ENCODE results near the gene HNRNPC.
"Not testable (repeated sequence)": the region's sequence is repeated elsewhere in the genome, so short reads cannot be mapped to it uniquely, and the experiment has no call there.

Gene HNRNPC

GRCh38 chr14:21241218-21241819, 27.9 kb downstream of the HNRNPC start:
- DNase-seq = no peak

DNA sequence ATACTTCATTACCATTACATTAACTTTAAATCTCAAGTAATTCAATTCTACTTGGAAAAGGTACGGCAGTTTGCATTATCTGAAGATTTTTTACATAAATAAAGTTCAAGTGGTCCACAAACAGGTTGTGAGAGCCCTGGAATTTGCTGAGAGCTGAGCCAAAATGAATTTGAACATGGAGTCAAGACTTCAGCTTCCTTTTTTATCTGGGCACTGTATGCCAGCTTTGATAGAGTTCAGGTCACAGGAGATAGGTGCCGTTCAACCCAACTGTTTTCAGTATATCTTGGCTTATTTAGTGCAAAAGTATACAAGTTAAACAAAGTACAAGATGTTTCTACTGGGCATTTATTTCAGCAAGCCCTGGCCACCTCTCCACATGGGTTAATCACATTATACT, 28.8 kb downstream of the HNRNPC start:
- no peak for DNase-seq

GRCh38 chr14:21238823-21239518, 30.3 kb downstream of the HNRNPC start:
- no peak for DNase-seq

- no peak for DNase-seq
These were observed 32.1 kb downstream of the HNRNPC start for GRCh38 chr14:21236948-21237797.

DNA sequence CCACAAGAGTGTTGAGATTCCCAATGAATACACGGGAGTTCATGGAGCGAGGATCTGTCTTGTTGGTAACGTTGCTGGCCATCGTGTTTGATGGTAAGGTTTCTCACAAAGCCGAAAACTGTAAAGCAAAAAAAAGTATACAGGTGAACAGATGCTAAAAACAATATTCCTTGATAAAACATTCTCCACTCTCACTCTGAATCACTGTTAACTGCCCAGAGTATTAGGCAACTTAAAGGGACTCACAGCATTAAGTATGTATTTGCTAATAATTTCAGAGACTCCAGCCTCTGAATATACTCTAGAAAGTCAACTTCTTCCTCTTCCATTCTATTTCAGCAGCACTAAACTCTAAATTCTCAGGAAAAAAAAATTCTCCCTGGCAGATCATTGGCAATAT, 35.1 kb downstream of the HNRNPC start:
- DNase-seq = no peak

- no peak for DNase-seq
These were observed 35.7 kb downstream of the HNRNPC start for GRCh38 chr14:21233457-21234076.

DNA sequence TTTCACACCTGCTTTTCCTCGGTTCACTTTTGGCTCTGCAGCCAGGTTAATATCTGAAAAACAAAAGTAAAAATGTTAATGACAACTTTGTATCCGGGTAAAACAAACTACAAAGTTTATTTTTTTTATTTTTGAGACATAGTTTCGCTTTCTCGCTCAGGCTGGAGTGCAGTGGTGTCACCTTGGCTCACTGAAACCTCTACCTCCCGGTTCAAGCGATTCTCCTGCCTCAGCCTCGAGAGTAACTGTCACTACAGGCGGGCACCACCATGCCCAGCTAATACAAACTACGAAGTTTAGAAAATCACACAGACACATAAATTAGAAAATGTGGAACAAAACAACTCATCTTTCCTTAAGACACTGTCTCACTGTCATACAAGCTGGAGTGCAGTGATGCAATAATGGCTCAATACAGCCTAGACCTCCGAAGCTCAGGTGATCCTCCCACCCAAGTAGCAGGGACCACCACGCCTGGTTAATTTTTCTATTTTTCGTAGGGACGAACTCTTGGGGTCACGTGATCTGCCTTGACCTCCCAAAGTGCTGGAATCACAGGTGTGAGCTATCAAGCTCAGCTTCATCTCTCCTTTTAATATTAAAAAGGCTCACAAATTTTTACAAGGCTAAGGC, 38.1 kb downstream of the HNRNPC start:
- DNase-seq = no peak

DNA sequence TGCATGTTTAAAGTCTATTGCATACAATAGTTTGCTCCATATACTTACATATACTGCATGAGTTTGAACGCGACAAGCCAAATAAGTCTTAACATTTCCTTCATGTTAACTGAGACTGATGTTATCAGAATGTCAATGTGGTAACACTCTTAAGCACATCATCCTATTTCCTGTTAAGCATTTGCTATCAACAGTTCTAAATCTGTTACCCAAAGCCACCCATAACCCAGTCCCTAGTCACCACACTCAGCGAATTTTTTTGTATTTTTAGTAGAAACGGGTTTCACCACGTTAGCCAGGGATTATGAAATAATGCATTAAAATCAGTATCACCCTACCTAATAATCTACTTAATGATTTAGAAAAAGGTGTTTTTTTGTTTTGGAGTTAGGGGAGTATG, 39.4 kb downstream of the HNRNPC start:
- no peak for DNase-seq

DNA sequence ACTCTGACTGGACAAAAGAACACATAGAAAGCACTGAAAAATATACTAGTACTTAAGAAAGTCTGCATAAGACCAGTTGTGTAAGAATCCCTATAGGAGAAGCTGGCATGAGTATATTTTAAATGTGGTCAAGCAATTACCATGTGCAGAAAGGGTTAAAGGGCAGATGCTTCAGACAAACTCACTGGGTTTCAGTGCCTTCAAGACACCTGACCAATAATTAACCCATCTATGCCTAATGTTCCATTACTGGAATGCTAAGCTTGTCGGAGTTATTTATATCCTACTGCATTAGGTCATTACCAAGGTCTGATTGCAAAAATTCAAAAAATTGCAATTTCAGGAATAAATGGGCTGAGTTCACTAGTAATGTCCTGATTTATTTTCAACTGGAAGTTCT, 41.3 kb downstream of the HNRNPC start:
- DNase-seq = no peak

DNA sequence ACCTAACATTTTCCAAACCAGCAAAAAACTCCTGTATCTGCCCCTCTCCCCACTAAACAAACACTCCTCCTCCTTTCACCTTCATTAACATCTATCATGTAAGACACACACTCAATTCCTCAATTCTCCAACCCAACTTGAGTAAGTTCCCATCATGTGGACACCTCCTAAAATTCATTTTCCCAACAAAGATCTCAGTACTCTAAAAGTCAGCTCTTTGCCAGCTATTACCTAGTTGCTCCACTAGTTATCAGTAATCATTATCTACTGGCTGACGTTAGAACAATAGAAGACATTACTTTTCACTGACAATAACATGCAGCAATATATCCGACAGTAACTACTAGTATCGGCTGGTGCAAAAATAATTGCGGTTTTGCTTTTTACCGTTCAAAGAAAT, 42.1 kb downstream of the HNRNPC start:
- DNase-seq = no peak

- DNase-seq = no peak
These were observed 42.8 kb downstream of the HNRNPC start for GRCh38 chr14:21226467-21226866.

GRCh38 chr14:21225164-21225563, 44.1 kb downstream of the HNRNPC start:
- DNase-seq = not testable (repeated sequence)

GRCh38 chr14:21220874-21221477, 48.3 kb downstream of the HNRNPC start:
- no peak for DNase-seq

DNA sequence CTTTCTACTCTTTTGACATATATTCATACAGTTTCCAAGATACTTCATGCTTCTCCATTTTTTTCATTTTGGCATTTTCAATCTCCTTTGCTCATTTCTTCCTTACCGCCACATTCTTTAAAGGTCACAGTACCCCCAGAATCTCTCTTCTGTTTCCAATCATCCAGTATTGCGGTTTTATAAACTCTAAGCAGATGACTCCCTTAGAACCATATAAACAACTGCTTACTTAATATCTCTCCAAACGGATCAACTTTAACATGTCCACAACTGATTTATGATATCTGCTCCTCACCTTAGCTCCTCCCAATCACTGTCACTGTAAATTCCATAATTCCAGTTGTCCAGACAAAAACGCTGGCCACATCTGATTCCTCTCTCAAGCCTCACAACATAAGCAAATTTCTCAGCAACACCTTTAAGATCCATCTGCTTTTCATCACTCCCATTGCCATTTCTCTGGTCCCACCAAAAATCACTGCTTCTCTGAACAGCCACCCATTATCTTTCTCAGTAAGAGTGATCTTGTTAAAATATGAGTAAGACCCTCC, 49.6 kb downstream of the HNRNPC start:
- no peak for DNase-seq

DNA sequence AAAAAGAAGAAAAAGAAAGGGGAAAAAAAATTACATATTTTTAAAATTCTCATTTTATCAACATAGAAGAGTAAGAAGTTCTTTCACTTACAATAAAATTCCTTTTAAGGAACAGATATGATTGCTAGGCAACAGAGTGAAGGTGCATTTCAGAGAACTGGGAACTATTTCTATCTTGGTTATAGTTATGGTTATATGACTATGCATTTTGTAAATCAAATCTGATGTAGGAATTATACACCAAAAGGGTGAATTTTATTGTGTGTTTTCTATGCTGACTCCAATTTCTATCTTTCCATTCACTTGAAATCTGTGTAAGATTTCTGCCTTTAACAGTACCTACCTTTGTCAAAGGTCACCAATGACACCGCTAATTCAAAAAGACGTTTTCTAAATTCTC, 50.1 kb downstream of the HNRNPC start:
- no peak for DNase-seq

DNA sequence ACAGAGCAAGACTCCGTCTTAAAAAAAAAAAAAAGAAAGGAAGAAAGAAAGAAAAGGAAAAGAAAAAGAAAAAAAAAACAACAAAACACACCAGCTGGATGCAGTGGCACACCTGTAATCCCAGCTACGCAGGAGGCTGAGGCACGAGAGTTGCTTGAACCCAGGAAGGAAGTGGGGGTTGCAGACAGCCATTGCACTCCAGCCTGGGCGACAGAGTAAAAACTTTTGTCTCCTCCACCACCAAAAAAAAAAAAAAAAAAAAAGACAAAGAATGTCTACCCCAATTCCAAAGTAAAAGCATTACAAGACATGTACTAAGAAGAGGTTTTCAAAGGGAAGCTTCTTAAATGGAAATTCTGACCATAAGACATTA, 53.4 kb downstream of the HNRNPC start:
- DNase-seq = no peak

DNA sequence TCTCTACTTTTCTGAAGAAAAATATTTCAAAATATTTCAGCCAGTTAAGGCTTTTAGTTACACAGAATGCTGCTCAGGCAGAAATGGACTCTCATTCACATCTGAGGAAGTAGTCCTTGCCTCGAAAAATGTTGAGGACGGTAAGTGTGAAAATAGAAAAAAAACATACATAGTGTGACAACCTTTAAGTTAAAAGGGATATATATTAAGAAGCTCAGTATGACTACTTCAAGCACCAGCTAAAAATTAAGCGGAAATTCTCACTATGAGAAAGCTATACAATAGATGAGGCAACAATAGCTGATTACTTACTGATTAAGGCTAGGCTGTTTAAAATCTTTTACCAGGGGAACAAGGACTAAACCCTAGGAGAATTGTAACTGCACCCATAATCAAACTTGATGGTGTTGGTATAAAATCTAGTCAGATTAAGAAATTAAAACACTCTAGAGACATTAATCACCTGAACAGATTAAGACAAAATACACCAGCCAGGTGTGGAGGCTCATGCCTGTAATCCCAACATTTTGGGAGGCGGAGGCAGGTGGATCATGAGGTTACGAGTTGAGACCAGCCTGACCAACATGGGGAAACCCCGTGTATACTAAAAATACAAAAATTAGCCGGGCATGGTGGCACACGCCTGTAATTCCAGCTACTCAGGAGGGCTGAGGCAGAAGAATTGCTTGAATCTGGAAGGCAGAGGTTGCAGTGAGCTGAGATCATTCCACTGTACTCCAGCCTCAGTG, 53.9 kb downstream of the HNRNPC start:
- DNase-seq = no peak

DNA sequence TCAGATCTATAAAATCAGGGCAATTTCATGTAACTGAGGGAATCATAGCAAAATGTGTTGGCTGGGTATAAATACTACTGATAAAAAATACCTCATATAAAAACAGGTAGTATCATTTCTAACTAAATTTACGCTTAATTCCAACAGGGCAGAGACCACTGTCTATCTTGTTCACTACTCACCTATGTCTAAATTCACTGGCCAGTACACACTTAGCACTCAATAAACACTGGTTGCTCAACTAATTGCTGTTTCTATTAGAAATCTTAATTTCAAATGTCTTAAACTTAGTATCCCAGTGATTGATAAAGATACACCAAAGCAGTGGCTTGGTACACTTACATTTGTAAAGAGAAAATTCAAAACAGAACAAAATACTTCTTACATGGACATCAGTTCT, 55.6 kb downstream of the HNRNPC start:
- DNase-seq = no peak

GRCh38 chr14:21212824-21213223, 56.4 kb downstream of the HNRNPC start:
- DNase-seq = not testable (repeated sequence)

GRCh38 chr14:21211509-21211908, 57.7 kb downstream of the HNRNPC start:
- DNase-seq = no peak

DNA sequence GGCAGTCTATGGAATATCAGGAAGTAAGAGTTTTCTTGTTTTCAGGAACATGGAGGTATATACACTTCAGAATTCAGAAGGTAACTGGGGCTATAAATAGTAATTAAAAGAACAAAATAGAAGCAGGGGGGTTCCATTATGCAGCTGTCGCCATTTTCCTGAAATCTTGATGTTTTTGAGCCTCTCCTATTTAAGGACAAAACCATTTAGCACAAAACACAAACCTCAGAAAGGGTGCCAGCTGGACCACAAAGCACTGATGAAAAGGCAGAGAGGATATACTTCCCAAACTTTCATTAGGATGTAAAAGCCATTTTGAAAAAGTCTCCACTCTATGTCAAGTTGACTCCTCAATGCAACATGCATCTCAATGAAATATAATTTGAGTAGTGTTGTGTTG, 59.2 kb downstream of the HNRNPC start:
- DNase-seq = no peak

GRCh38 chr14:21209185-21209584, 60.1 kb downstream of the HNRNPC start:
- no peak for DNase-seq
